ENCODE results near the gene ESPN. TPM values are rescaled to one million over a fixed set of nuclear protein-coding genes. Genes with fewer than 3 reads are reported as not detected.
A peak's percentile ranks its signal among the peaks of the same experiment; 100 is the strongest.
"Not testable (repeated sequence)": the region's sequence is repeated elsewhere in the genome, so short reads cannot be mapped to it uniquely, and the experiment has no call there.

ESPN gene
- total and polyA plus RNA-seq, 4 donors: 0.29 to 28.7 (median 0.69) TPM

DNA sequence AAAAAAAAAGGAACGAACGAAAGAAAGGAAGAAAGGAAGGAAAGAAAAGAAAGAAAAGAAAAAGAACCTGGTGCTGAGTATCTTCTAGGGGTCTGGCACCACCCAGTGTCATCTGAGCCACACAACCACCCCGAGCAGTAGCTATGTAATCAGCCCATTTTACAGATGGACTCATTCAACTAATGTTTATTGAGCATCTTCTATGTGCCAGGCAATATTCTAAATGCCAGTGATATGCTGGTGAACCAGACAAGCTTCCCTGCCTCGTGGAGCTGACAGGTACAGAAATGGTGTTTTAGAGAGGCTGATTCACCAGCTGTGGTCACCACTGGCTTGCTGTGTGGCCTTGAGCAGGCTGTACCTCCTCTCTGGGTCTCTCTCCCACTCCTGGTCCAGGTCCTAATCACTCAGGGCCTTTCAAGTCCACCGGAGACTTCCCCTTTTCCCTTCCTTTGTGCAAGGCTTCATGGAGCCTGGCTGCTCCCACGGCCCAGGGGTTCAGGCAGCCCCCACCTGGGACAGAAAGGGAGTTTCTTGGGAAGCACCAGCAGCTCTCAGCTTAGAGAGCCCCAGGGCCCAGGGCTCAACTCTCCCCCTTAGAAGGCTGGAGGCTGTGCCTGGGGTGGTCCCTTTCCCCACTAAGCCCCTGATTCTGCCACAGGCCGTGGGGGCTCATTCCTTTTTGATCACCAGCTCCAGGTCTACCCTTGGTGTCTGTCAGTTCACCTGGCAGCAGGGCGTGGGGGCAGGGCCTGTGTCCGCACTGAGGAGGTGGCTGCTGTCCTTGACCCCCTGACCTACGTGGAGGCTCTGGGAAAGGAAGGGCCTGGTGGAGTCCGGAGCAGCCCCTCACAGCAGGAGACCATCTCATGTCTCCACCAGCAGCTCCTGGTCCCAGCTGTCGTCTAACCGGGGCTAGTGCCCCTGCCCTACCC is 7.3 kb downstream of the ESPN start:
- H3K36me3 ChIP-seq (ENCODE audit: control insufficient read depth in 1 of 2, insufficient read depth in 2 of 2, low read length in 1 of 2); H3K27ac ChIP-seq (ENCODE audit: low read depth in 1 of 2, low read length in 2 of 2); H3K4me3 ChIP-seq (ENCODE audit: low read length in 2 of 2); intact Hi-C loops (cut with DNase I); ATAC-seq (ENCODE audit: low FRiP score); H3K27me3 ChIP-seq (ENCODE audit: control insufficient read depth in 1 of 2, insufficient read depth in 2 of 2, low read length in 1 of 2); DNase-seq; H3K4me1 ChIP-seq (ENCODE audit: control insufficient read depth in 1 of 2, insufficient read depth in 2 of 2, low read length in 2 of 2); H3K9me3 ChIP-seq (ENCODE audit: control insufficient read depth, low read length): not testable (repeated sequence)
- 88 to 89% methylated on average over 11 to 13 of the region's 13 CpGs for WGBS, 2 donors

DNA sequence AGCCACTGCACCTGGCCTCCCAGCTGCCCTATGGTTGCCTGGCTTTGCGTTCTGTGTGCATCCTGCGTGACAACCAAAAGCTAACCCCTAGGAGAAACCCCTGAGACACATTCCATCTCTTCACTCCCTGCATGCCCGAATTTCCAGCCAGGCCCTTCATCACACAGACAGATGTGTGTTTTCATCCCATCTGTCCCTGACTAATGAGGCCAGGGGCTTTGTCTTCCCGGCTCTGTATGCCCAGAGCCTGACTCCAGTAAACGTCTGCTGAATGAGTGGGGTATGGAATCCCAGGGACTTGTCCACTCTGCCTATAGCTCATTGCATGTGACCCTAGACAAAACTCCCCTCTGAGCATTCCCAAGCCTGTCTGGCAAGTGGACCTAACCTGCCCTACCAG is 9.6 kb downstream of the ESPN start:
- Histone ChIP-seq H3K27ac (ENCODE audit: low read depth in 1 of 2, low read length in 2 of 2) (no peak overlapping the region), H3K27me3 (ENCODE audit: control insufficient read depth in 1 of 2, insufficient read depth in 2 of 2, low read length in 1 of 2) (no peaks in the 10 kb centered on the region), H3K36me3 (ENCODE audit: control insufficient read depth in 1 of 2, insufficient read depth in 2 of 2, low read length in 1 of 2) (no peaks in the 10 kb centered on the region), H3K4me3 (ENCODE audit: low read length in 2 of 2) (no peak overlapping the region), H3K9me3 (ENCODE audit: control insufficient read depth, low read length) (no peaks in the 10 kb centered on the region), H3K4me1 (ENCODE audit: control insufficient read depth in 1 of 2, insufficient read depth in 2 of 2, low read length in 2 of 2) (no peaks in the 10 kb centered on the region)
- DNase-seq (no peak), ATAC-seq (ENCODE audit: low FRiP score) (no peak)
- WGBS, 2 donors: 82 to 91% methylated on average over 5 of the region's 5 CpGs
- intact Hi-C loops (cut with DNase I): no loop called here

DNA sequence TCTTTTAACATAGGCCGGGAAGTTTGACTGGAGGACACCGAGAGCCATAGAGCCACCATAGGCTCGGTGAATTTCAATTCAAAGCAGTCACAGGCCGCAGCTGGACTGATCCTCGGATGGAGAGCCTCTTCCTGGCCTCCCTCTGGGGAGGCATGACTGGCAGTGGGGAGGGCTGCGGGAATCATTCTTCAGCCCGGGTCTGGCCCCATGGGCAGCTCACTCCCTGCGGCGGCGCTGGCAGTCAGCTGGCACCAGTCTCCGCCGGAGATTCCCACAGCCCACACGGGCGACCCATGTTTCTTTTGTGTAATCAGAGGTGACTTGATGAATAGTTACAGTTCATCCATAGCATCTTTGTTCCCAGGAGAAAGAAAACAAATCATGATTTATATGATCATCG is 10.6 kb downstream of the ESPN start:
- Histone ChIP-seq H3K27me3 (ENCODE audit: control insufficient read depth in 1 of 2, insufficient read depth in 2 of 2, low read length in 1 of 2) (no peaks in the 10 kb centered on the region), H3K9me3 (ENCODE audit: control insufficient read depth, low read length) (no peaks in the 10 kb centered on the region), H3K27ac (ENCODE audit: low read depth in 1 of 2, low read length in 2 of 2) (no peak overlapping the region), H3K4me3 (ENCODE audit: low read length in 2 of 2) (no peak overlapping the region), H3K36me3 (ENCODE audit: control insufficient read depth in 1 of 2, insufficient read depth in 2 of 2, low read length in 1 of 2) (no peaks in the 10 kb centered on the region), H3K4me1 (ENCODE audit: control insufficient read depth in 1 of 2, insufficient read depth in 2 of 2, low read length in 2 of 2) (no peaks in the 10 kb centered on the region)
- WGBS, 2 donors: 91 to 92% methylated on average over 15 of the region's 15 CpGs
- no peak for ATAC-seq (ENCODE audit: low FRiP score)
- DNase-seq: no peak
- intact Hi-C loops (cut with DNase I): no loop called here

DNA sequence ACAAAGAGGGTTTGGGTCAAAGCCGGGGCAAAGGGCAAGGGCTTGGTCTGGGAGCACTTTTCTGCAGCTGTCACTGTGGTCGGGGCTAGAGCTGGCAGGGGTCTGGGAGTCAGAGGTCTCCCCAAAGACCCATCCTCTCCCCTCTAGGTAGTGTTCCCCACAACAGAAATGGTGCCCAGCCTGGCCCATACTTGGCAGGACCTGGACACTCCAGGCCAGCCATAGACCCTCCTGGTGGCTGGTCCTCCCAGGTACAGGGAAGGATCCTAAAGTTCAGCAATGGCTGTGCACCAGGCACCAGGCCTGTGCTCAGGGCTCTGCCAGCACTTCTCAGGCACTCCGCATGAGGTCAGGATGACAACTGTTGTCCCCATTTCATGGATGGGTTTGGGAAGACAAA is 11.0 kb downstream of the ESPN start:
- no peak for ATAC-seq (ENCODE audit: low FRiP score)
- Histone ChIP-seq H3K9me3 (ENCODE audit: control insufficient read depth, low read length) (no peaks in the 10 kb centered on the region), H3K36me3 (ENCODE audit: control insufficient read depth in 1 of 2, insufficient read depth in 2 of 2, low read length in 1 of 2) (no peaks in the 10 kb centered on the region), H3K4me3 (ENCODE audit: low read length in 2 of 2) (no peak overlapping the region), H3K27me3 (ENCODE audit: control insufficient read depth in 1 of 2, insufficient read depth in 2 of 2, low read length in 1 of 2) (no peaks in the 10 kb centered on the region), H3K4me1 (ENCODE audit: control insufficient read depth in 1 of 2, insufficient read depth in 2 of 2, low read length in 2 of 2) (no peaks in the 10 kb centered on the region), H3K27ac (ENCODE audit: low read depth in 1 of 2, low read length in 2 of 2) (no peak overlapping the region)
- intact Hi-C loops (cut with DNase I): no loop called here
- WGBS, 2 donors: 97 to 98% methylated on average over 3 of the region's 3 CpGs
- no peak for DNase-seq

DNA sequence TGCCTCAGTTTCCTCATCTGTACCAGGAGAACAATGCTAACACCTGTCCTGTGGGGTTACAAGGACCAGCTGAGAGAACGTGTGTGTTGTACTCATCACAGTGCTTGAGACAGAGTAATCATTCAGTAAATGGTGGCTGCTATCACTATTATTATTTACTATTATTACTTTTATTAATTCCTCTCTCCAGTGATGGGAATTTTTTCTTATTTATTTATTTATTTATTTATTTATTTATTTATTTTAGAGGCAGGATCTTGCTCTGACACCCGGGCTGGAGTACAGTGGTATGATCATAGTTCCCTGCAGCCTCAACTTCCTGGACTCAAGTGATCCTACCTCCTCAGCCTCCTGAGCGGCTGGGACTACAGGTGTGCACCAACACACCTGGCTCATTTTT is 11.7 kb downstream of the ESPN start:
- DNase-seq; H3K4me1 ChIP-seq (ENCODE audit: control insufficient read depth in 1 of 2, insufficient read depth in 2 of 2, low read length in 2 of 2); H3K36me3 ChIP-seq (ENCODE audit: control insufficient read depth in 1 of 2, insufficient read depth in 2 of 2, low read length in 1 of 2); H3K9me3 ChIP-seq (ENCODE audit: control insufficient read depth, low read length); H3K4me3 ChIP-seq (ENCODE audit: low read length in 2 of 2); intact Hi-C loops (cut with DNase I); ATAC-seq (ENCODE audit: low FRiP score); H3K27ac ChIP-seq (ENCODE audit: low read depth in 1 of 2, low read length in 2 of 2); H3K27me3 ChIP-seq (ENCODE audit: control insufficient read depth in 1 of 2, insufficient read depth in 2 of 2, low read length in 1 of 2): not testable (repeated sequence)
- WGBS, 2 donors: 73 to 76% methylated on average over 3 of the region's 3 CpGs

DNA sequence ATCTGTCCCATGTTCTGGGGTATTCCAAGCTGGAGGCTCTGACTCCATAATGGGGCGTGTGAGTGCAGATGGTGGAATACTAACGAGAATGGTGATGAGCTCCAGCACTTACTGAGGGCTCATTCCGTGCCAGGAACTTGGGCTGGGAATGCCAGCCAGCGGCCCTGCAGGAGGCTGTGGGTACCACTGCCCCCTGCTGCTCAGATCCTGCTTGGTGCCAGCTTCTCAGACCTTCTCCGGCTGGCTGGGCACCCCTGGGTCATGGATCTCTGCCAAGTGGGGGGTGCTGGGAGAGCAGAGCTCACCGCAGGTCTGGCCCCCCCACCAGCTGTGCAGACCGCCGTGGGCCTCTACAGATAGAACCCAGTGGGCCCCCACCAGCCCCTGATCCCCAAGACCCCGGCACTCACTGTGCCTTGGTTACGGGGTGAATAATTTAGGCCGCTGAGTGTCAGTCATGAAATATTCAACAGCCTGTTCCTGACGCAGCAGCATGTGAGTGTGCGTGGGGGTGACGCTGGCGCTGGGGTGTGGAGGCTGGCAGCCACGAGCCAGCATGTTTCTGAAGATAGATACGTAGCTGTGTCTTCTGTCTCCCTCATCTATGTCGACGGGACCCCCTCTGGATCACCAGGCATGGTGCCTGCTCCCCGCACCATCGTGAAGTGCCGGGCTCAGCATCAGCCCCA is 12.6 kb downstream of the ESPN start:
- intact Hi-C loops (cut with DNase I); DNase-seq; H3K27me3 ChIP-seq (ENCODE audit: control insufficient read depth in 1 of 2, insufficient read depth in 2 of 2, low read length in 1 of 2); H3K9me3 ChIP-seq (ENCODE audit: control insufficient read depth, low read length); H3K4me1 ChIP-seq (ENCODE audit: control insufficient read depth in 1 of 2, insufficient read depth in 2 of 2, low read length in 2 of 2); H3K36me3 ChIP-seq (ENCODE audit: control insufficient read depth in 1 of 2, insufficient read depth in 2 of 2, low read length in 1 of 2); H3K4me3 ChIP-seq (ENCODE audit: low read length in 2 of 2); H3K27ac ChIP-seq (ENCODE audit: low read depth in 1 of 2, low read length in 2 of 2); ATAC-seq (ENCODE audit: low FRiP score): not testable (repeated sequence)
- WGBS, 2 donors: 43 to 44% methylated on average over 22 of the region's 22 CpGs

DNA sequence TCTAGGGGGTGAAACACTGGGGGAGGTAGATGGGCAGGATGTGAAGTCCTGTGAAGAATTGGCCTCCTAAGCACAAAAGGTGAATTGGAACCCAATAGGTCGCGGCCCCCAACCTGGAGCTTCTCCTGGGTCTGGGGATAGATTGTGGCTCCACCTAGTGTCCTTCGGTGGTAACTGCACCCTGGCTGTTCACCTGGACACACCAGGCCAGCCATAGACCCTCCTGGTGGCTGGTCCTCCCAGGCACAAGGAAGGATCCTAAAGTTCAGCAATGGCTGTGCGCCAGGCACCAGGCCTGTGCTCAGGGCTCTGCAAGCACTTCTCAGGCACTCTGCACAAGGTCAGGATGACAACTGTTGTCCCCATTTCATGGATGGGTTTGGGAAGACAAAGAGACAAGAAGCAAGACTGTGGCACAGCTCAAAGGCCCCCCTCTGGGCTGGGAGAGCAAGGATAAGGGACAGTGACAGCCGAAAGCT is 13.5 kb downstream of the ESPN start:
- H3K9me3 ChIP-seq (ENCODE audit: control insufficient read depth, low read length): no peaks in the 10 kb centered on the region
- ATAC-seq (ENCODE audit: low FRiP score) (peak; percentile 72), DNase-seq (peak in 1 of 2 donors; percentile 87)
- no peaks in the 10 kb centered on the region for H3K27me3 ChIP-seq (ENCODE audit: control insufficient read depth in 1 of 2, insufficient read depth in 2 of 2, low read length in 1 of 2)
- 10 to 16% methylated on average over 5 of the region's 5 CpGs for WGBS, 2 donors
- H3K27ac ChIP-seq (ENCODE audit: low read depth in 1 of 2, low read length in 2 of 2): no peak overlapping the region
- intact Hi-C loops (cut with DNase I): loop anchor here in 1 of 2 donors (1.0 kb wide), 1 partner anchor 192 kb away; no protein-coding TSS in a partner anchor
- no peaks in the 10 kb centered on the region for H3K4me1 ChIP-seq (ENCODE audit: control insufficient read depth in 1 of 2, insufficient read depth in 2 of 2, low read length in 2 of 2)
- H3K36me3 ChIP-seq (ENCODE audit: control insufficient read depth in 1 of 2, insufficient read depth in 2 of 2, low read length in 1 of 2): no peaks in the 10 kb centered on the region
- H3K4me3 ChIP-seq (ENCODE audit: low read length in 2 of 2): no peak overlapping the region

DNA sequence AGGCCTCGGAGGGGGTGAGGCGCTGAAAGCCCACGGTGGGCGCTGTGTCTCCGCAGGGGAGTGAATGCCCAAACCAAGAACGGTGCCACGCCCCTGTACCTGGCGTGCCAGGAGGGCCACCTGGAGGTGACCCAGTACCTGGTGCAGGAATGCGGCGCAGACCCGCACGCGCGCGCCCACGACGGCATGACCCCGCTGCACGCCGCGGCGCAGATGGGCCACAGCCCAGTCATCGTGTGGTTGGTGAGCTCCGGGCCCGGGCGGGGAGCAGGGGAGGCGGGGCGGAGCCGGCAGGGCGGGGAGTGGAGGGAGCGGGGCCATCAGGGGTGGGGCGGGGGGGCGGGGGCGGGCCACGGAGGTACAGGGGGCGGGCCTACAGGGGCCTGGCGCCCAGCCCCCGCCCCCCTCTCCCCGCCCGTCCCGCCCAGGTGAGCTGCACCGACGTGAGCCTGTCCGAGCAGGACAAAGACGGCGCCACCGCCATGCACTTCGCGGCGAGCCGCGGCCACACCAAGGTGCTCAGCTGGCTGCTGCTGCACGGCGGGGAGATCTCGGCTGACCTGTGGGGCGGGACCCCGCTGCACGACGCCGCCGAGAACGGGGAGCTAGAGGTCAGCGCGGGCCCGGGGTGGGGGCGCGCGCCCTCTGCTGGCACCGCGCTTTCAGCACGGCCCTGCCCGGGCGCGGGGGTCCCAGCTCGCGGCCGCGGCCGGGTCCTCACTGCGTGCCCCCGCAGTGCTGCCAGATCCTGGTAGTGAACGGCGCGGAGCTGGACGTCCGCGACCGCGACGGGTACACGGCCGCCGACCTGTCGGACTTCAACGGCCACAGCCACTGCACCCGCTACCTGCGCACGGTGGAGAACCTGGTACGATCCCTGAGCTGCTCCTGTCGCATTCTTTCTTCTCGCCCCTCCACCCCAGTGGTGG is 15.9 kb downstream of the ESPN start:
- ATAC-seq (ENCODE audit: low FRiP score) (no peak), DNase-seq (no peak)
- intact Hi-C loops (cut with DNase I): no loop called here
- Histone ChIP-seq H3K4me3 (ENCODE audit: low read length in 2 of 2) (no peak overlapping the region), H3K27me3 (ENCODE audit: control insufficient read depth in 1 of 2, insufficient read depth in 2 of 2, low read length in 1 of 2) (no peaks in the 10 kb centered on the region), H3K27ac (ENCODE audit: low read depth in 1 of 2, low read length in 2 of 2) (no peak overlapping the region), H3K9me3 (ENCODE audit: control insufficient read depth, low read length) (no peaks in the 10 kb centered on the region), H3K4me1 (ENCODE audit: control insufficient read depth in 1 of 2, insufficient read depth in 2 of 2, low read length in 2 of 2) (no peaks in the 10 kb centered on the region), H3K36me3 (ENCODE audit: control insufficient read depth in 1 of 2, insufficient read depth in 2 of 2, low read length in 1 of 2) (no peaks in the 10 kb centered on the region)
- 8 to 9% methylated on average over 66 to 100 of the region's 101 CpGs for WGBS, 2 donors
